Activated B cell treated with CpG ODN at 0.5 μM for 24 hours (primary cell): ENCODE results near the gene ZBTB46. TPM values are rescaled to one million over a fixed set of nuclear protein-coding genes. Genes with fewer than 3 reads are reported as not detected.
A peak's percentile ranks its signal among the peaks of the same experiment; 100 is the strongest.

ENCODE experiments used
- ATAC-seq: fragments of 200-7000 bp; cut with Tn5 transposase; one replicate; pipeline ENCODE4 v1.10.0; 2021; ENCODE audit warnings: low read depth, mild to moderate bottlenecking, moderate library complexity
- CTCF ChIA-PET: fragments of 350-600 bp; sonication (Branson Sonifier 250); formaldehyde crosslinking; loops from one replicate; lab custom pipeline; 2021; ENCODE audit warnings: antibody characterized with exemption; lab: Charles Lee
- POLR2A ChIA-PET: fragments of 350-600 bp; sonication (Branson Sonifier 250); formaldehyde crosslinking; loops from one replicate; lab custom pipeline; 2021; ENCODE audit warnings: antibody characterized with exemption; lab: Charles Lee
- DNase-seq: peaks from one replicate; pipeline ENCODE4 v3.0.0; 2022
- H3K27ac Mint-ChIP-seq: one replicate; pipeline ENCODE4 v1.8.0; 2020; ENCODE audit warnings: mixed read lengths
- H3K27me3 Mint-ChIP-seq: one replicate; pipeline ENCODE4 v1.8.0; 2021; ENCODE audit warnings: mixed read lengths
- H3K36me3 Mint-ChIP-seq: one replicate; pipeline ENCODE4 v1.8.0; 2021; ENCODE audit warnings: low read depth, mixed read lengths
- H3K4me1 Mint-ChIP-seq: one replicate; pipeline ENCODE4 v1.8.0; 2021; ENCODE audit warnings: mixed read lengths
- H3K4me3 Mint-ChIP-seq: one replicate; pipeline ENCODE4 v1.8.0; 2020; ENCODE audit warnings: mild to moderate bottlenecking, mixed read lengths
- H3K9me3 Mint-ChIP-seq: one replicate; pipeline ENCODE4 v1.8.0; 2020; ENCODE audit warnings: mixed read lengths
- CTCF ChIP-seq: fragments of 200-600 bp; IDR thresholded peaks from one replicate; pipeline ENCODE4 v1.8.0; 2022; ENCODE audit warnings: antibody characterized with exemption, mild to moderate bottlenecking
- intact Hi-C: fragments of 100-400 bp; cut with micrococcal nuclease; formaldehyde crosslinking; loops from one replicate; pipeline ENCODE4 v1.15.1; 2024
- total RNA-seq: library from RNA; stranded (reverse); gene quantifications from 2 replicates; pipeline ENCODE4 v1.2.3, GENCODE V29; 2022

Gene ZBTB46
- total RNA-seq, 1 donor from 2014 or later, result 0.49 TPM

GRCh38 chr20:63863798-63864544 lies 32.9 kb upstream of the ZBTB46 start:
- intact Hi-C loops, result loop anchor here (1.0 to 10.0 kb wide), 12 partner anchors 30 to 429 kb away; partner anchors contain the start of genes ARFRP1, GMEB2 and NPBWR2
- peak; percentile 77 for ATAC-seq
- ChIA-PET CTCF (interaction anchor here (0.6 to 2.5 kb wide), 11 partner anchors 78 to 555 kb away, joined by 3 to 23 read pairs (median 9); partner anchors contain the start of genes ARFRP1, PPDPF, PTK6 and SLC2A4RG), POLR2A (interaction anchor here (0.6 to 3.4 kb wide), 21 partner anchors 9 to 344 kb away, joined by 3 to 47 read pairs (median 4); partner anchors contain the start of genes ARFRP1, DNAJC5, HELZ2 and LIME1)
- no peak for TF ChIP-seq CTCF
- Mint-ChIP-seq H3K4me3 (peak overlapping the region; percentile 99), H3K27me3 (no peaks in the 10 kb centered on the region), H3K9me3 (no peaks in the 10 kb centered on the region), H3K4me1 (peaks cover 40% of the 10 kb centered on the region), H3K27ac (peak overlapping the region; percentile 99), H3K36me3 (peaks cover 28% of the 10 kb centered on the region)
- DNase-seq, result peak; percentile 76

GRCh38 chr20:63863021-63863797 lies 32.1 kb upstream of the ZBTB46 start:
- intact Hi-C loops, result loop anchor here (5.0 to 10.0 kb wide), 2 partner anchors 236 to 242 kb away; partner anchors contain the start of genes GMEB2 and NPBWR2
- Mint-ChIP-seq H3K4me1 (peaks cover 46% of the 10 kb centered on the region), H3K9me3 (no peaks in the 10 kb centered on the region), H3K27ac (peak overlapping the region; percentile 99), H3K4me3 (peak overlapping the region; percentile 99), H3K36me3 (peaks cover 22% of the 10 kb centered on the region), H3K27me3 (no peaks in the 10 kb centered on the region)
- TF ChIP-seq CTCF, result no peak
- ATAC-seq, result no peak
- no peak for DNase-seq
- POLR2A ChIA-PET, result interaction anchor here (0.6 to 3.4 kb wide), 16 partner anchors 8 to 343 kb away, joined by 3 to 47 read pairs (median 4); partner anchors contain the start of genes ARFRP1, DNAJC5, HELZ2 and LIME1
- CTCF ChIA-PET, result interaction anchor here (0.6 to 2.5 kb wide), 9 partner anchors 77 to 366 kb away, joined by 3 to 23 read pairs (median 9); partner anchors contain the start of genes ARFRP1, PPDPF, PTK6 and SLC2A4RG

- no peak for TF ChIP-seq CTCF
- Mint-ChIP-seq H3K36me3 (peaks cover 17% of the 10 kb centered on the region), H3K27ac (no peak overlapping the region), H3K27me3 (no peaks in the 10 kb centered on the region), H3K9me3 (no peaks in the 10 kb centered on the region), H3K4me1 (peaks cover 54% of the 10 kb centered on the region), H3K4me3 (no peak overlapping the region)
- DNase-seq (no peak), ATAC-seq (no peak)
- intact Hi-C loops, result loop anchor here (5.0 to 10.0 kb wide), 2 partner anchors 235 to 243 kb away; partner anchors contain the start of genes GMEB2 and NPBWR2
- ChIA-PET CTCF (interaction anchor here (1.3 kb wide), 1 partner anchor 325 kb away, joined by 3 read pairs; the partner anchor contains the start of gene PTK6), POLR2A (interaction anchor here (0.6 to 1.1 kb wide), 2 partner anchors 33 to 324 kb away, joined by 3 to 4 read pairs; no protein-coding TSS in a partner anchor)
These were observed 31.2 kb upstream of the ZBTB46 start for GRCh38 chr20:63861981-63862901.

GRCh38 chr20:63861365-63861934 lies 30.4 kb upstream of the ZBTB46 start, which contains the start of gene ABHD16B:
ABHD16B (plus strand) TSS chr20:63861498; CDS start chr20:63861541, 43 bp downstream.
- TF ChIP-seq CTCF, result no peak
- intact Hi-C loops, result loop anchor here (5.0 to 10.0 kb wide), 2 partner anchors 234 to 243 kb away; partner anchors contain the start of genes GMEB2 and NPBWR2
- DNase-seq (no peak), ATAC-seq (no peak)
- ChIA-PET CTCF (no interaction called here), POLR2A (no interaction called here)
- no peaks in the 10 kb centered on the region for H3K27me3 Mint-ChIP-seq
- H3K4me1 Mint-ChIP-seq, result peaks cover 55% of the 10 kb centered on the region
- no peak within 1 kb of the TSS for H3K4me3 Mint-ChIP-seq
- no peaks in the 10 kb centered on the region for H3K9me3 Mint-ChIP-seq
- peaks cover 17% of the 10 kb centered on the region for H3K36me3 Mint-ChIP-seq
- no peak within 1 kb of the TSS for H3K27ac Mint-ChIP-seq
